Vagina (tissue), 2 donors: ENCODE data around the gene ACTL10.

Source experiments
- POLR2A ChIP-seq, 2 donors: fragments of 450-650 bp; IDR thresholded peaks; one replicate each; pipeline ENCODE4 v1.6.1; 2017; ENCODE audit warnings: antibody characterized with exemption in 2 of 2, mild to moderate bottlenecking in 2 of 2, moderate library complexity in 2 of 2
- POLR2AphosphoS5 ChIP-seq, 2 donors: sonication (generic); formaldehyde crosslinking; IDR thresholded peaks; one replicate each; pipeline ENCODE4 v1.9.0; 2017; ENCODE audit warnings: antibody characterized with exemption in 2 of 2, mild to moderate bottlenecking in 2 of 2, low read depth in 1 of 2; ENCODE audit not compliant: insufficient read depth in 1 of 2
- TF ChIP-seq, protein P1 (sequence below), 3 experiments: fragments of 450-650 bp in 2 of 3; fragments of 200-600 bp in 1 of 3; sonication (generic) in 1 of 3; IDR thresholded peaks; one replicate each; pipeline ENCODE4 v1.5.1; 2017 to 2019; ENCODE audit warnings: antibody characterized with exemption in 3 of 3, mild to moderate bottlenecking in 2 of 3, moderate library complexity in 2 of 3

DNA sequence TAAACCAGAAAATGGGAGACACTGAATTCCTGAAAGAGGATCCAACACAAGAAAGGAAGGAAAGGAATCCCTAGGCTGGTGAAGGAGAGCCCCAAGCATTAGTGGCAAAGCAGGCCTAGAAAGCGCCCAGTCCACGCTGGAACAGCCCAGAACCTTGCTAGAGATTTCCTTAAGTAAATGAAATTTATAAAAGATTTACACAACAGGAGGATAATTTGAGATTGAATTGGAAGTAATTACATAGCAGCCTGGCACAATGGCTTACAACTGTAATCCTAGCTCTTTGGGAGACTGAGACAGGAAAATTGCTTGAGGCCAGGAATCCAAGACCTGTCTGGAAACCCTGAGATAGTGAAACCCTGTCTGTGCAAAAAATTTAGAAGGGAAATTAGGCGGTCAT lies 31.4 kb upstream of the ACTL10 start:
- TF ChIP-seq, protein P1, sequence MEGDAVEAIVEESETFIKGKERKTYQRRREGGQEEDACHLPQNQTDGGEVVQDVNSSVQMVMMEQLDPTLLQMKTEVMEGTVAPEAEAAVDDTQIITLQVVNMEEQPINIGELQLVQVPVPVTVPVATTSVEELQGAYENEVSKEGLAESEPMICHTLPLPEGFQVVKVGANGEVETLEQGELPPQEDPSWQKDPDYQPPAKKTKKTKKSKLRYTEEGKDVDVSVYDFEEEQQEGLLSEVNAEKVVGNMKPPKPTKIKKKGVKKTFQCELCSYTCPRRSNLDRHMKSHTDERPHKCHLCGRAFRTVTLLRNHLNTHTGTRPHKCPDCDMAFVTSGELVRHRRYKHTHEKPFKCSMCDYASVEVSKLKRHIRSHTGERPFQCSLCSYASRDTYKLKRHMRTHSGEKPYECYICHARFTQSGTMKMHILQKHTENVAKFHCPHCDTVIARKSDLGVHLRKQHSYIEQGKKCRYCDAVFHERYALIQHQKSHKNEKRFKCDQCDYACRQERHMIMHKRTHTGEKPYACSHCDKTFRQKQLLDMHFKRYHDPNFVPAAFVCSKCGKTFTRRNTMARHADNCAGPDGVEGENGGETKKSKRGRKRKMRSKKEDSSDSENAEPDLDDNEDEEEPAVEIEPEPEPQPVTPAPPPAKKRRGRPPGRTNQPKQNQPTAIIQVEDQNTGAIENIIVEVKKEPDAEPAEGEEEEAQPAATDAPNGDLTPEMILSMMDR (IDR thresholded peaks at IDR 0.05): no peak
- TF ChIP-seq POLR2A (IDR thresholded peaks at IDR 0.05) (no peak), POLR2AphosphoS5 (IDR thresholded peaks at IDR 0.05; ENCODE audit: insufficient read depth in 1 of 2, low read depth in 1 of 2) (no peak)
